HCT116 (cell line): Measurements from ENCODE around the gene LEFTY2. TPM values are rescaled to one million over a fixed set of nuclear protein-coding genes. Genes with fewer than 3 reads are reported as not detected.

ENCODE experiments used
- ATAC-seq: fragments of 200-7000 bp; cut with Tn5 transposase; 2 replicates; pipeline ENCODE4 v1.9.1; 2020; ENCODE audit warnings: mild to moderate bottlenecking, moderate library complexity
- BruUV-seq: library from RNA; stranded (reverse); fragments of 400-500 nt; replicated peaks from 2 replicates; lab custom pipeline; 2021; lab: Mats Ljungman, UMichigan
- CTCF ChIA-PET: fragments of 300-600 bp; sonication (Branson Sonifier 250); formaldehyde crosslinking; loops from one replicate; lab custom pipeline; 2021; ENCODE audit warnings: antibody characterized with exemption; lab: Charles Lee
- POLR2A ChIA-PET: fragments of 300-600, 350-600 bp; sonication (Branson Sonifier 250); formaldehyde crosslinking; loops from one replicate; lab custom pipeline; 2021; ENCODE audit warnings: antibody characterized with exemption; lab: Charles Lee
- RAD21 ChIA-PET, 2 experiments: fragments of 300-600 bp; sonication (Branson Sonifier 250); formaldehyde crosslinking; loops; one replicate each; lab custom pipeline; 2023; ENCODE audit warnings: low total read pairs in 2 of 2; ENCODE audit not compliant: uncharacterized antibody in 2 of 2, unreplicated experiment in 2 of 2, low non-redundant PET in 1 of 2; lab: Charles Lee
- DNase-seq: peaks from one replicate; pipeline ENCODE4 v3.0.0-alpha.2; 2010; ENCODE audit warnings: low read depth, low spot score
- H2AFZ ChIP-seq: fragments of 200-600 bp; shearing (Covaris generic), sonication (generic); 2 replicates; pipeline ENCODE4 v1.6.1; 2017; ENCODE audit warnings: low read depth, mixed run types, mixed read lengths, antibody characterized with exemption, low read length; ENCODE audit not compliant: poor library complexity, severe bottlenecking
- H3K27ac ChIP-seq: 2 replicates; pipeline ENCODE4 v1.5.1; 2012; ENCODE audit warnings: low read depth, low read length
- H3K27me3 ChIP-seq: fragments of 200-600 bp; sonication (generic); 2 replicates; pipeline ENCODE4 v1.6.1; 2016; ENCODE audit warnings: mixed run types, low read length, mixed read lengths; ENCODE audit not compliant: insufficient read depth
- H3K36me3 ChIP-seq, 2 experiments: fragments of 200-500 bp in 1 of 2; fragments of 200-600 bp in 1 of 2; sonication (Bioruptor generic) in 1 of 2; sonication (generic) in 1 of 2; 2 replicates each; pipeline versions ENCODE4 v1.5.1 to v1.6.1; 2014 to 2016; ENCODE audit warnings: low read length in 2 of 2, inconsistent platforms in 1 of 2, mixed read lengths in 1 of 2, mixed run types in 1 of 2; ENCODE audit not compliant: insufficient read depth in 2 of 2, control insufficient read depth in 1 of 2
- H3K4me1 ChIP-seq, 2 experiments: fragments of 200-600 bp in 1 of 2; sonication (generic) in 1 of 2; 2 replicates each; pipeline versions ENCODE4 v1.5.1 to v1.6.1; 2012 to 2017; ENCODE audit warnings: low read length in 2 of 2, inconsistent platforms in 1 of 2, mild to moderate bottlenecking in 1 of 2, mixed read lengths in 1 of 2, mixed run types in 1 of 2, moderate library complexity in 1 of 2; ENCODE audit not compliant: insufficient read depth in 2 of 2, control insufficient read depth in 1 of 2
- H3K4me2 ChIP-seq: fragments of 200-600 bp; sonication (generic); 2 replicates; pipeline ENCODE4 v1.6.1; 2017; ENCODE audit warnings: mixed run types, low read length, mixed read lengths
- H3K4me3 ChIP-seq, 2 experiments: fragments of 200-600 bp in 1 of 2; sonication (generic) in 1 of 2; replicated peaks in 1 of 2; 2 replicates each; pipeline ENCODE4 v1.5.1; 2011 to 2016; ENCODE audit warnings: low read length in 2 of 2, control low read depth in 1 of 2, low read depth in 1 of 2, mild to moderate bottlenecking in 1 of 2, mixed read lengths in 1 of 2, mixed run types in 1 of 2
- H3K79me2 ChIP-seq: fragments of 200-600 bp; sonication (generic); 2 replicates; pipeline ENCODE4 v1.6.1; 2017; ENCODE audit warnings: mild to moderate bottlenecking, mixed run types, low read length, moderate library complexity, mixed read lengths; ENCODE audit not compliant: insufficient read depth
- H3K9ac ChIP-seq: fragments of 200-600 bp; sonication (generic); 2 replicates; pipeline ENCODE4 v1.6.1; 2016; ENCODE audit warnings: low read length, mixed read lengths
- H3K9me2 ChIP-seq: fragments of 200-600 bp; sonication (generic), shearing (Covaris generic); 2 replicates; pipeline ENCODE4 v1.6.1; 2017; ENCODE audit warnings: mixed run types, mild to moderate bottlenecking, moderate library complexity; ENCODE audit not compliant: insufficient read depth
- H3K9me3 ChIP-seq, 2 experiments: fragments of 200-500 bp in 1 of 2; fragments of 200-600 bp in 1 of 2; sonication (Bioruptor generic) in 1 of 2; sonication (generic) in 1 of 2; 2 replicates each; pipeline ENCODE4 v1.6.1; 2014 to 2017; ENCODE audit warnings: low read length in 2 of 2, mixed read lengths in 2 of 2, inconsistent platforms in 1 of 2, low read depth in 1 of 2, mild to moderate bottlenecking in 1 of 2, mixed run types in 1 of 2, moderate library complexity in 1 of 2; ENCODE audit not compliant: control insufficient read depth in 1 of 2, insufficient read depth in 1 of 2
- H4K20me1 ChIP-seq: fragments of 200-600 bp; sonication (generic), shearing (Covaris generic); 2 replicates; pipeline ENCODE4 v1.6.1; 2017; ENCODE audit warnings: mixed run types, mild to moderate bottlenecking, moderate library complexity; ENCODE audit not compliant: insufficient read depth
- CEBPB ChIP-seq: IDR thresholded peaks from 2 replicates; pipeline ENCODE4 v1.6.1; 2012; ENCODE audit warnings: low read depth
- ELF1 ChIP-seq: IDR thresholded peaks from 2 replicates; pipeline ENCODE4 v1.6.1; 2012; ENCODE audit warnings: low read depth, borderline replicate concordance
- EZH2phosphoT487 ChIP-seq: fragments of 200-600 bp; IDR thresholded peaks from 2 replicates; pipeline ENCODE4 v1.6.1; 2018; ENCODE audit warnings: antibody characterized with exemption, borderline replicate concordance
- FOSL1 ChIP-seq: IDR thresholded peaks from 2 replicates; pipeline ENCODE4 v1.6.1; 2012; ENCODE audit warnings: low read depth
- JUND ChIP-seq: IDR thresholded peaks from 2 replicates; pipeline ENCODE4 v1.6.1; 2012
- POLR2A ChIP-seq: IDR thresholded peaks from 2 replicates; pipeline ENCODE4 v1.7.0; 2011; ENCODE audit warnings: borderline replicate concordance; ENCODE audit not compliant: insufficient read depth, insufficient read length; ENCODE audit errors: extremely low read depth
- POLR2AphosphoS5 ChIP-seq: IDR thresholded peaks from 2 replicates; pipeline ENCODE4 v1.6.1; 2011; ENCODE audit warnings: mild to moderate bottlenecking, low read depth, low read length, moderate library complexity
- SIN3A ChIP-seq: IDR thresholded peaks from 2 replicates; pipeline ENCODE4 v1.6.1; 2012; ENCODE audit warnings: low read depth
- SP1 ChIP-seq: IDR thresholded peaks from 2 replicates; pipeline ENCODE4 v1.6.1; 2012; ENCODE audit warnings: low read depth
- SRF ChIP-seq: IDR thresholded peaks from 2 replicates; pipeline ENCODE4 v1.6.1; 2012; ENCODE audit warnings: low read depth
- YY1 ChIP-seq: IDR thresholded peaks from 2 replicates; pipeline ENCODE4 v1.6.1; 2011; ENCODE audit warnings: low read length, low read depth, moderate library complexity, mild to moderate bottlenecking; ENCODE audit not compliant: insufficient replicate concordance; ENCODE audit errors: extremely low read depth
- intact Hi-C: fragments of 100-400 bp; cut with micrococcal nuclease; formaldehyde crosslinking; loops from 2 replicates; pipeline ENCODE4 v1.10.0; 2022
- total RNA-seq: library from RNA; stranded (reverse); gene quantifications from one replicate; pipeline ENCODE4 v1.2.1, GENCODE V29; 2021; ENCODE audit not compliant: unreplicated experiment

The LEFTY2 gene
- total RNA-seq, 1 experiment from 2014 or later: not detected

DNA sequence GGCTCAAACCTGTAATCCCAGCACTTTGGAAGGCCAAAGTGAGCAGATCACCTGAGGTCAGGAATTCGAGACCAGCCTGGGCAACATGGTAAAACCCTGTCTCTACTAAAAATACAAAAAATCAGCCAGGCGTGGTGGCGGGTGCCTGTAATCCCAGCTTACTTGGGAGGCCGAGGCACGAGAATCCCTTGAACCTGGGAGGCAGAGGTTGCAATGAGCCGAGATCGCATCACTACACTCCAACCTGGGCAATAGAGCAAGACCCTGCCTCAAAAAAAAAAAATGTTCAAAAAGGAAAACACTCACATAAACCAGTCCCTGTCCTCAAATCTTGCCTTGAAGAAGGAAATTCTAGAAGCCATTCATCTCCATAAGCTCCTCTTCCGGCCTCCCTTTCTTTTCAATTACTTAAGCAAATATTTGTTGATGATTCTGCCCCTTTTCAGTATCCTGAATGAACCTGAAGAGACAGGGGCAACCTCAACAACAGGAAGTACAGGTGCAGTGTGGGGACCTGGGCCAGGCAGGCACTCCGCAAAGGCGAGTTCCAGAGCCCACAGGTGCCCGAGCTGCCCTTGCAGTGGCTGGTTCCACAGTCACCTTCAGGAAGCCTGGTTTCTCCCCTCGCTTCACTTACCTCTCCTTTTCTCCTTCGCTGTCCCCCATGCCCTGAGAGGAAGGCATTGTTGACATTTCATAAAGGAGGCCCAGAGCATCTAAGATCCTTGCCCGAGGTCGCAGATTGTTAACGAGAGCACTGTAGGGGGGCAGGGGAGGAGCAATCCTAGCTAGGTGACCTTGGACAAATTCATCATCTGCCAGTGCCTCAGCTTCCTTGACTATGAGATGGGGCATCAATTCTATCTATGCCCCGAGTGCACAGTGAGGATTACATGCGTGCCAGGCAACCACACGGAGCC is 43.2 kb downstream of the LEFTY2 start:
- Histone ChIP-seq H3K9ac (no peak overlapping the region), H3K4me1 (peaks cover 8 to 12% of the 10 kb centered on the region in 2 experiments; a peak in 3 of 4 replicates), H3K4me3 (no peak overlapping the region), H2AFZ (peak overlapping the region; percentile 94), H3K27me3 (no peaks in the 10 kb centered on the region), H4K20me1 (no peaks in the 10 kb centered on the region), H3K4me2 (peak overlapping the region; percentile 63; the same call in 1 of the 2 replicates), H3K36me3 (no peaks in the 10 kb centered on the region), H3K9me2 (no peaks in the 10 kb centered on the region), H3K79me2 (no peaks in the 10 kb centered on the region), H3K9me3 (no peaks in the 10 kb centered on the region), H3K27ac (no peak overlapping the region)
- intact Hi-C loops: no loop called here
- no TSS peak for BruUV-seq
- ChIA-PET CTCF (interaction anchor here (1.3 kb wide), 1 partner anchor 14 kb away, joined by 6 read pairs; no protein-coding TSS in a partner anchor), RAD21 (no interaction called here), POLR2A (no interaction called here)
- ATAC-seq: no peak
- no peak for DNase-seq
- TF ChIP-seq EZH2phosphoT487 (no peak), SP1 (no peak), CEBPB (no peak), SIN3A (no peak), POLR2AphosphoS5 (no peak), POLR2A (no peak), JUND (no peak), YY1 (no peak)

DNA sequence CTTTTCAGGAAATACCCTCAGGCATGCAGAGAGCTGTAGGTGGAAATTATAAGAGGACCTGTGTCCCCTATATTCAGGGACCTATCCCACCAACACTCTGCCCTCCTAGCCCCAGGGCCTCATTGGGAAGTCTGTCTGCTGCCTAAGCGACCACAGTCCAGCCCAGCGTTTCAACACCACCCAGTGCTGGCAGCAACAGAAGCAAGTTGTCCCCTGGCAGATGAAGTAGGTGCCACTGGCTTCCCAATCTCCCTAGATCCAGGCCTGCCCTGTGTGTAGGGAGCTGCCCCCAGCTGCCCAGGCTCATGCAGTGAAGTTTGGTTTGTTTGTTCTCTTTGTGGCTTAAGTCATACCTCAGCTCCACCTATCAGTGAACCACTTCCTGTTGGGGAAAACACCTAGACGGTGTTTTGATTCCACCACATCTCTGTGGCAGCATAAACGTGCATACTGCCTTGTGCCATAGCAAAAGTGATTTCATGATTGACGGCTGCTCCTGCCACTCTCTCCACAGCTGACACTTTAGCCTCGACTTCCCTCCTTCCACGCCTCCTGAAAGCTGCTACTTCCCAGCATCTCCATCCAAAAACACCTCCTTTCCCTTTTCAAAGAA is 44.0 kb downstream of the LEFTY2 start:
- Histone ChIP-seq H3K9ac (peak overlapping the region; percentile 36; the same call in 1 of the 2 replicates), H3K36me3 (no peaks in the 10 kb centered on the region), H3K27me3 (no peaks in the 10 kb centered on the region), H3K9me3 (no peaks in the 10 kb centered on the region), H3K27ac (no peak overlapping the region), H2AFZ (peak overlapping the region; percentile 94), H3K4me3 (no peak overlapping the region), H3K4me2 (peak overlapping the region; percentile 63), H3K4me1 (peaks cover 8 to 12% of the 10 kb centered on the region in 2 experiments; a peak in 3 of 4 replicates), H3K79me2 (no peaks in the 10 kb centered on the region), H4K20me1 (no peaks in the 10 kb centered on the region), H3K9me2 (no peaks in the 10 kb centered on the region)
- intact Hi-C loops: no loop called here
- RAD21 ChIA-PET: no interaction called here
- peak; percentile 92 for ATAC-seq
- CTCF ChIA-PET: interaction anchor here (1.3 kb wide), 1 partner anchor 15 kb away, joined by 6 read pairs; no protein-coding TSS in a partner anchor
- DNase-seq: peak; percentile 10
- POLR2A ChIA-PET: no interaction called here
- TF ChIP-seq SRF (no peak), SP1 (no peak), ELF1 (no peak), FOSL1 (no peak), POLR2AphosphoS5 (peak; percentile 24; the same call in 1 of the 2 replicates)
- no TSS peak for BruUV-seq
